ENCODE results near the gene MRPS22. TPM values are rescaled to one million over a fixed set of nuclear protein-coding genes. Genes with fewer than 3 reads are reported as not detected.

MRPS22 gene
- total RNA-seq = 10 to 100 TPM; 29.6 to 66.5 (median 34.8) TPM
- long read RNA-seq, transcript MRPS22-201 (8 exons, 1,120 nt) = major isoform, 11 of 11 reads
- long read RNA-seq, partial matches to known transcripts = 0 of 11 reads
- long read RNA-seq, other reads (novel, unspliced or antisense) = 0 of 11 reads

GRCh38 chr3:139343895-139344856, at the start of gene MRPS22:
MRPS22 (plus strand) TSS chr3:139344020; CDS start chr3:139344027, 7 bp downstream.
- Histone ChIP-seq H3K9me3 (no peaks in the 10 kb centered on the region), H3K36me3 (peaks cover 0 to 22% (median 7%) of the 10 kb centered on the region in 4 donors), H3K27ac (peak within 1 kb of the TSS; percentile 63 to 89 (median 82)), H3K4me3 (peak within 1 kb of the TSS; percentile 50 to 96 (median 94)), H3K4me1 (peaks cover 0 to 15% (median 7%) of the 10 kb centered on the region in 4 donors), H3K27me3 (no peaks in the 10 kb centered on the region)
- intact Hi-C loops (cut with DNase I) = no loop called here
- DNase-seq (peak; percentile 79 to 88 (median 84)), ATAC-seq (peak; percentile 96 to 97 (median 96))
- 0% methylated on average over 31 of the region's 37 CpGs for WGBS (ENCODE audit: insufficient coverage, low coverage, low lambda C conversion rate, missing lambda C conversion rate)
- TF ChIP-seq POLR2A (IDR thresholded peaks at IDR 0.05) (peak; percentile 56), CTCF (IDR thresholded peaks at IDR 0.05) (no peak)

- intact Hi-C loops (cut with DNase I) = no loop called here
- DNase-seq = no peak
- TF ChIP-seq POLR2A (IDR thresholded peaks at IDR 0.05) = no peak
- TF ChIP-seq CTCF (IDR thresholded peaks at IDR 0.05) = no peak
- WGBS (ENCODE audit: insufficient coverage, low coverage, low lambda C conversion rate, missing lambda C conversion rate) = 89% methylated on average over 3 of the region's 5 CpGs
- ATAC-seq = no peak
- Histone ChIP-seq H3K27ac (no peak overlapping the region), H3K4me3 (no peak overlapping the region), H3K4me1 (peaks cover 0 to 10% (median 5%) of the 10 kb centered on the region in 4 donors), H3K9me3 (no peaks in the 10 kb centered on the region), H3K27me3 (no peaks in the 10 kb centered on the region), H3K36me3 (no peaks in the 10 kb centered on the region)
These were observed 48.8 kb upstream of the MRPS22 start for GRCh38 chr3:139295040-139295439.

GRCh38 chr3:139296141-139296718, 47.6 kb upstream of the MRPS22 start:
- WGBS (ENCODE audit: insufficient coverage, low coverage, low lambda C conversion rate, missing lambda C conversion rate) = 68% methylated on average over 9 of the region's 9 CpGs
- no peak overlapping the region for H3K4me3 ChIP-seq
- intact Hi-C loops (cut with DNase I) = no loop called here
- no peaks in the 10 kb centered on the region for H3K27me3 ChIP-seq
- no peaks in the 10 kb centered on the region for H3K36me3 ChIP-seq
- TF ChIP-seq CTCF (IDR thresholded peaks at IDR 0.05) (no peak), POLR2A (IDR thresholded peaks at IDR 0.05) (no peak)
- no peaks in the 10 kb centered on the region for H3K9me3 ChIP-seq
- peaks cover 0 to 10% (median 5%) of the 10 kb centered on the region in 4 donors for H3K4me1 ChIP-seq
- DNase-seq (peak in 1 of 3 donors; percentile 60), ATAC-seq (peak; percentile 79 to 82 (median 80))
- no peak overlapping the region for H3K27ac ChIP-seq

GRCh38 chr3:139297588-139298311, 46.1 kb upstream of the MRPS22 start:
- peak; percentile 73 to 85 (median 81) for ATAC-seq
- Histone ChIP-seq H3K36me3 (no peaks in the 10 kb centered on the region), H3K4me1 (peaks cover 0 to 10% (median 5%) of the 10 kb centered on the region in 4 donors), H3K9me3 (no peaks in the 10 kb centered on the region), H3K27ac (no peak overlapping the region), H3K27me3 (no peaks in the 10 kb centered on the region), H3K4me3 (no peak overlapping the region)
- WGBS (ENCODE audit: insufficient coverage, low coverage, low lambda C conversion rate, missing lambda C conversion rate) = 46% methylated on average over 3 of the region's 6 CpGs
- no peak for TF ChIP-seq CTCF (IDR thresholded peaks at IDR 0.05)
- no peak for TF ChIP-seq POLR2A (IDR thresholded peaks at IDR 0.05)
- intact Hi-C loops (cut with DNase I) = no loop called here
- peak in 2 of 3 donors; percentile 42 to 83 for DNase-seq
